HUES48 (cell line): ENCODE data around the gene MEIOSIN.
"Not testable (repeated sequence)": the region's sequence is repeated elsewhere in the genome, so short reads cannot be mapped to it uniquely, and the experiment has no call there.

Experiments used
- H3K27ac ChIP-seq: one replicate; pipeline ENCODE4 v1.7.0; 2013; ENCODE audit warnings: low read depth, low read length, inconsistent platforms
- H3K27me3 ChIP-seq: 2 replicates; pipeline ENCODE4 v1.6.1; 2013; ENCODE audit warnings: mild to moderate bottlenecking, low read length; ENCODE audit not compliant: control insufficient read depth, insufficient read depth
- H3K36me3 ChIP-seq: 2 replicates; pipeline ENCODE4 v1.6.1; 2013; ENCODE audit warnings: low read length; ENCODE audit not compliant: control insufficient read depth, insufficient read depth
- H3K4me1 ChIP-seq: 2 replicates; pipeline ENCODE4 v1.6.1; 2013; ENCODE audit warnings: mild to moderate bottlenecking, low read length; ENCODE audit not compliant: control insufficient read depth, insufficient read depth
- H3K4me3 ChIP-seq: 2 replicates; pipeline ENCODE4 v1.5.1; 2013; ENCODE audit warnings: mild to moderate bottlenecking, low read depth, low read length
- H3K9ac ChIP-seq: 2 replicates; pipeline ENCODE4 v1.6.1; 2013; ENCODE audit warnings: mild to moderate bottlenecking, low read depth, low read length, moderate library complexity
- H3K9me3 ChIP-seq: 2 replicates; pipeline ENCODE4 v1.6.1; 2013; ENCODE audit warnings: low read length; ENCODE audit not compliant: control insufficient read depth, insufficient read depth

The MEIOSIN gene

GRCh38 chr19:45710356-45711130 is 22.7 kb upstream of the MEIOSIN start:
- Histone ChIP-seq H3K9ac (no peak overlapping the region), H3K9me3 (no peaks in the 10 kb centered on the region), H3K27me3 (no peaks in the 10 kb centered on the region), H3K36me3 (peaks cover 20% of the 10 kb centered on the region), H3K4me1 (no peaks in the 10 kb centered on the region; the same call in 1 of the 2 replicates), H3K4me3 (no peak overlapping the region), H3K27ac (no peak overlapping the region)

- no peak overlapping the region for H3K4me3 ChIP-seq
- no peaks in the 10 kb centered on the region for H3K9me3 ChIP-seq
- H3K4me1 ChIP-seq, result peaks cover 6% of the 10 kb centered on the region
- H3K9ac ChIP-seq, result no peak overlapping the region
- H3K36me3 ChIP-seq, result peaks cover 20% of the 10 kb centered on the region
- H3K27me3 ChIP-seq, result no peaks in the 10 kb centered on the region
- H3K27ac ChIP-seq, result no peak overlapping the region
These were observed 21.2 kb upstream of the MEIOSIN start for GRCh38 chr19:45711851-45712698.

- Histone ChIP-seq H3K4me1 (peaks cover 6% of the 10 kb centered on the region), H3K27me3 (no peaks in the 10 kb centered on the region), H3K36me3 (peaks cover 20% of the 10 kb centered on the region)
These were observed 20.6 kb upstream of the MEIOSIN start for GRCh38 chr19:45712699-45713067.

GRCh38 chr19:45713141-45713540 is 20.1 kb upstream of the MEIOSIN start:
- no peak overlapping the region for H3K4me3 ChIP-seq
- H3K27me3 ChIP-seq, result no peaks in the 10 kb centered on the region
- no peak overlapping the region for H3K27ac ChIP-seq
- peaks cover 10% of the 10 kb centered on the region for H3K4me1 ChIP-seq
- H3K36me3 ChIP-seq, result peaks cover 20% of the 10 kb centered on the region
- no peak overlapping the region for H3K9ac ChIP-seq
- no peaks in the 10 kb centered on the region for H3K9me3 ChIP-seq

More at GRCh38 chr19:45712699-45713067, 20.6 kb upstream of the MEIOSIN start:
- Histone ChIP-seq H3K27ac (no peak overlapping the region), H3K9ac (no peak overlapping the region), H3K4me3 (no peak overlapping the region), H3K9me3 (no peaks in the 10 kb centered on the region)

- Histone ChIP-seq H3K27ac (peak overlapping the region; percentile 24), H3K9ac (no peak overlapping the region), H3K27me3 (no peaks in the 10 kb centered on the region), H3K4me1 (peaks cover 15% of the 10 kb centered on the region), H3K36me3 (peaks cover 27% of the 10 kb centered on the region), H3K4me3 (no peak overlapping the region), H3K9me3 (no peaks in the 10 kb centered on the region)
These were observed 18.1 kb upstream of the MEIOSIN start for GRCh38 chr19:45715139-45715538.

GRCh38 chr19:45716359-45717130 is 16.7 kb upstream of the MEIOSIN start:
- Histone ChIP-seq H3K4me3 (peak overlapping the region; percentile 87), H3K9ac (peak overlapping the region; percentile 91), H3K9me3 (no peaks in the 10 kb centered on the region), H3K36me3 (peaks cover 28% of the 10 kb centered on the region), H3K27ac (peak overlapping the region; percentile 76), H3K4me1 (peaks cover 15% of the 10 kb centered on the region), H3K27me3 (no peaks in the 10 kb centered on the region)

- Histone ChIP-seq H3K27me3 (no peaks in the 10 kb centered on the region), H3K9ac (peak overlapping the region; percentile 91), H3K4me1 (peaks cover 15% of the 10 kb centered on the region), H3K36me3 (peaks cover 20% of the 10 kb centered on the region), H3K9me3 (no peaks in the 10 kb centered on the region), H3K4me3 (peak overlapping the region; percentile 87), H3K27ac (peak overlapping the region; percentile 98)
These were observed 15.9 kb upstream of the MEIOSIN start for GRCh38 chr19:45717131-45717982.

- no peaks in the 10 kb centered on the region for H3K9me3 ChIP-seq
These were observed 15.1 kb upstream of the MEIOSIN start for GRCh38 chr19:45717983-45718650.

GRCh38 chr19:45720065-45720464 is 13.2 kb upstream of the MEIOSIN start:
- H3K4me3 ChIP-seq, H3K9me3 ChIP-seq, H3K27ac ChIP-seq, H3K27me3 ChIP-seq, H3K9ac ChIP-seq: not testable (repeated sequence)
- H3K36me3 ChIP-seq, result peaks cover 17% of the 10 kb centered on the region
- peaks cover 15% of the 10 kb centered on the region for H3K4me1 ChIP-seq

More at GRCh38 chr19:45717983-45718650, 15.1 kb upstream of the MEIOSIN start:
- Histone ChIP-seq H3K27me3 (no peaks in the 10 kb centered on the region), H3K4me3 (peak overlapping the region; percentile 60), H3K36me3 (peaks cover 16% of the 10 kb centered on the region), H3K4me1 (peaks cover 15% of the 10 kb centered on the region), H3K9ac (peak overlapping the region; percentile 18), H3K27ac (peak overlapping the region; percentile 98)

GRCh38 chr19:45728683-45729082 is 4.6 kb upstream of the MEIOSIN start:
- not testable (repeated sequence) for H3K27ac ChIP-seq, H3K9ac ChIP-seq

More at GRCh38 chr19:45728683-45729082, 4.6 kb upstream of the MEIOSIN start:
- H3K27me3 ChIP-seq, H3K9me3 ChIP-seq, H3K4me1 ChIP-seq, H3K4me3 ChIP-seq, H3K36me3 ChIP-seq: not testable (repeated sequence)
